HG02973 (cell line): ENCODE measurements around the gene CBX6.
"Not testable (repeated sequence)": the region's sequence is repeated elsewhere in the genome, so short reads cannot be mapped to it uniquely, and the experiment has no call there.

Source experiments
- ATAC-seq: cut with Tn5 transposase; IDR thresholded peaks from one replicate; pipeline ENCODE4 v1.9.1; 2021; ENCODE audit warnings: moderate library complexity; ENCODE audit not compliant: unreplicated experiment

Gene CBX6

DNA sequence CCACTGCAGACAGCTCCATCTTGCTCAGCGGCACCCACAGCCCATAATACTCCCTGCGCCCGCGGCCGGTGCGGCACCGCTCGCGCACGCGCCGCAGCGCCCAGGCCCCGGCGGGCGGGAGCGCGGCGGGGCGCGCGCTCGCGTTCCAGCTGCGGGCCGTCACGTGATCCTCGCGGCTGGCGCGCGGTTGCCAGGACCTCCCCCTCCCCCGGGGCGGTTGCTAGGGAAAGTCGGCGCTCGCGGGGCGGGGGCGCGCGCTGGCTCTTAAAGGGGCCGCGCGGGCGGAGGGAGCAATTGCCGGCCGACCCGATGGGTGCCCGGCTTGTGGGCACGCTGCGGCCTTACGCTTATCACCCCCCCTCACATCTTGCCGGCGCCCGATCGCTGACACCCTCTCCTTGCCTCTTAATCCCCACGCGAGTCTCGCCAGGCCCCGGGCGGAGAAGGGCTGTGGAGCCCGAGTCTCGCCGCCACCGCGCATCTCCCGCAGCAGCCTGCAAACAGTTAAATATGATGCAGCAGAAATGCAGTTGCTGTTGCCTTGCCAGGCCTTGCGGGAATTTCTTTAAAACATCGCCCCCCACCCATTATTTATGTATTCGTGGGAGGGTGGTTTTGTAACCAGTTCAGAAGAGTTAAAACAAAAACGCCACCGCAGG lies at the start of gene CBX6:
CBX6 (minus strand) TSS at position 45 of the 659 bp plus-strand sequence; CDS start at position 19, 26 bp downstream.
- ATAC-seq: peak; percentile 44

DNA sequence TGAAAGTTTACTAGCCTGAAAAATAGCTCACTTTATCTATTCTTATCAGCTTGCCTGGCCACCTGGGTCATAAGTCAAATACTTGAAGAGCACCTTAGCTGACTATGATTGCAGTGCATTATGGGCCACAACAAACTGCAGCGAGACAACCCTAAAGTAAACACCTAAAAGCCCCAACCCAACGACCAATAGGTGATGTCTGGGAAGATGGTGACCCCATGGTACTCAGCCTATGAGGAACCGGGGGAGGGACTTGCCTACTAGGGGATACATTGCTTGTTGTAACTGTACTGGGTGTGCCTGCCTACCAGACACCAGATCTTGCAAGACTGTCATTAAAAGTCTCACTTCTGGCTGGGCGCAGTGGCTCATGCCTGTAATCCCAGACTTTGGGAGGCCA lies 49.8 kb upstream of the CBX6 start:
- no peak for ATAC-seq

DNA sequence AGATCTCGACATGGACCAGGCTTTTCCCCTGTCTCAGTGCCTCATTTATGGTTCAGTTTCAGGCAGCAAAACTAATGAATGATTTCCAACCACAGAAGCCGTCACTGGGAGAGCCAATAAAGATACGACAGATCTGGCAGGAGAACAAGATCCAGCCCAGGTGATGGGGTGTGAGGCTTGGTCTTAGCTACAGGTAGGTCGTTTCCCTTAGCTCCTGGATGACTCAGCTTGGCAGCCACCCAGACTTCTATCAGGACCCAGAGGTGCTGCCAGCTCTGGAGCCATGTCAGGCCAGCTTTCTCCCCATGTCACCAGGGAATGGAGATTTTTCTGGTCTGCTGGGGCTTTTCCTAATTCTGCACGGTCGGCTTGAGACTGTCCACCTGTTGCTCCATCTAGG lies 49.1 kb upstream of the CBX6 start:
- ATAC-seq: no peak

DNA sequence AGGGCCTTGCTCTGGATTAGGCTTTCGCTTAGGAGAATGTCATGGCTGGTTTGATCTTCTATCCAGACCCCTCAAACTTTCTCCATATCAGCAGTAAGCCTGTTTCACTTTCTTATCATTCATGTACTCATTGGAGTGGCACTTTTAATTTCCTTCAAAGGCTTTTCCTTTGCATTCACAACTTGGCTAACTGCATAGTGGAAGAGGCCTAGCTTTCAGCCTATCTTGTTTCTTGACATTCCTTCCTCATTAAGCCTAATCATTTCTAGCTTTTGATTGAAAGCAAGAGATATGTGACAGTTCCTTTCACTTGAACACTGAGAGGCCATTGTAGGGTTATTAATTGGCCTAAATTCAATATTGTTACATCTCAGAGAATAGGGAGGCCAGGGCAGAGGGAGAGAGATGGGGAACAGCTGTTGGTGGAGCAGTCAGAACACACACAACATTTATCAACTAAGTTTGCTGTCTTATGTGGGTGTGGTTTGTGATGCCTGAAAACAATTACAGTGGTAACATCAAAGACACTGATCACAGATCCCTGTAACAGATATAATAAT lies 47.7 kb upstream of the CBX6 start:
- no peak for ATAC-seq

DNA sequence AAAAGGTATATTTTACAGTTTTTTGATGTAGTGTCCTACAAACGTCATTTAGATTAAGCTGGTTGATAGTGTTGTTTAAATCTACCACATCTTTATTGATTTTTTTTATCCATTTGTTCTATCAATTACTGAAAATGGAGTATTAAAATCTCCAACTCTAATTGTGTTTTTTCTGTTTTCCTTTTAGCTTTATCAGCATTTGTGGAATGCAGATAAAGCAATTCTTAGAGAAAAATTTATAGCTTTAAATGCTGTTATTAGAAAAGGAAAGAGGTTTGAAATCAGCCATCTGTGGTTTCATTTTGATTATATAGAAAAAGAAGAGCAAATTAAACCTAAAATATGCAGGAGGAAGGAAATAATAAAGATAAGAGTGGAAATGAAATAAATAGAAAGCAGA lies 39.4 kb upstream of the CBX6 start:
- ATAC-seq: no peak

DNA sequence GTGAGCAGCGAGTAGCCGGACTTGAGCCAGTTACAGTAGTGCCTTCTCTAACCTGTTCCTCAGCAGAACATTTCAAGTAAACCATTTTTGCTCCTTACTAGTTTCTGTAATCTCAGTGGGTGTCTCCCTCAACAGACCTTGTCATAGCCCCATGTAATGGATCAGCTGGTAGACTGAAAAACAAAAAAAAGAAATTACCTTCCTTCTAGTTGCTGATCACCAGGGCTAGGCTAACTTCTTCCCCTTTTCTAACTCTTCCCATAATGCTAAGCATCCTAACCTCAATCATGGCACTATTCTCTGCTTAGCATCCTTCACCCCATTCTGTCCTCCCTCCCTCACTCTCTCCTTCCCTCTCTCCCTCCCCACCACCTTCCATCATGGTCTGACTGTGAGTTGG lies 35.8 kb upstream of the CBX6 start:
- ATAC-seq: no peak

DNA sequence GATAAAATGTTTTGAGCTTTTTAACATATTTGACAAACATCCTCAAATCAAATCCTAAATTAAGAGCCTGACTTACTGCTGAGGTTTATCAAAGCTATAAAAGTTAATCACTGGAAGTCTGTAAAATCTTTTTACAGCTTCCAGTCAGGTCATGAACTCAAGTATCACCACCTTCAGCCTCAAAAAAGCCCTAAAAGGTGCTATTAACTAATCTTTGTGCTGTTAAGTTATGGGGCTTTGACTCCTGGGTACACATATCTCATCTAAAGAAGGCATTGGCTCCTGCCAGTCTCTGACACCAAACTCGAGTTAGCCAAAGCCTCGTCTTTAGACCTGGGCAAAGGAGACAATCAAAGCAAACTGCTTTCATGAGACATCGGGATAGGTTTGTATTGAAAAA lies 34.0 kb upstream of the CBX6 start:
- ATAC-seq: no peak

DNA sequence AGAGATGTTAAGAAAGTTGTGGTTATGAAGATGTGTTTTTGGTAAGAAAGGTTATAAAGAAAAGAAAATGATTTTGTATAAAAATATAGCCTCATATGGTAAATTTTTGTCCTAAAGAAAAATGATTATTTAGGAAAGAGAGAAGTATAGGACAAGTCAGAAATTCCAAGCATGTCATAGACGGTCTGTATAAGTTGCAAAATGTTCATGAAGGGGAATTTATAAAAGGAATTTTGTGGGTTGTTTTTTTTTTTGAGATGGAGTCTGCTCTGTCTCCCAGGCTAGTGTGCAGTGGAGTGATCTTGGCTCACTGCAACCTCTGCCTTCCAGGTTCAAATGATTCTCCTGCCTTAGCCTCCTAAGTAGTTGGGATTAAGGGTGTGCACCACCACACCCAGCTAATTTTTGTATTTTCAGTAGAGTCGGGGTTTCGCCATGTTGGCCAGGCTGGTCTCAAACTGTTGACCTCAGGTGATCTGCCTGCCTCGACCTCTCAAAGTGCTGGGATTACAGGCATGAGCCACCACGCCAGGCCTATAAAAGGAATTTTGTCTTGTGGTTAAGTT lies 32.1 kb upstream of the CBX6 start:
- ATAC-seq: not testable (repeated sequence)

DNA sequence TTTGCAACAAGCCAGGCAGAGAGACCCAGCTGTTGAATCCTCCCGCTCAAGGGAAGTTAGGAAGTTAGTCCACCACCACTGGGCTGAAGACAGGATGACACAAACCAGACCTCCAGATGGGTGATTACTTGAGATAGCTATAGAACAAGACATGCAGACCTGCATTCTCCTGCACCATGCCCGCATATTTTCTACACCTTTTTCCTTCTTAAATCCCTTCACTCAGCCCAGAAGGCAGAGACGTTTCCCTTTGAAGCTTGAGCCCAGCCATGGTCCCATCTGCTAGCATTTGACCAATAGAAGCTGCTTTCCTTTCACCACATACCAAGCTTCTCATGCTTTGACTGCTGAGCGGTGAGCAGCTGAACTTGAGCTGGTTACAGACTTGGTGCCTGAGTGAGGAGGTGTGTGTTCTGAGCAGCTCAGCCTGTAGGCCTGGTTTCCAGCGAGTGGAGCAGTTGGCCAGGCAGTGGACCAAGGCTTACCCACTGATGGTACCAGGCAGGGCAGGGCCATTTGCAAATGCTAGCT lies 29.2 kb upstream of the CBX6 start:
- no peak for ATAC-seq

DNA sequence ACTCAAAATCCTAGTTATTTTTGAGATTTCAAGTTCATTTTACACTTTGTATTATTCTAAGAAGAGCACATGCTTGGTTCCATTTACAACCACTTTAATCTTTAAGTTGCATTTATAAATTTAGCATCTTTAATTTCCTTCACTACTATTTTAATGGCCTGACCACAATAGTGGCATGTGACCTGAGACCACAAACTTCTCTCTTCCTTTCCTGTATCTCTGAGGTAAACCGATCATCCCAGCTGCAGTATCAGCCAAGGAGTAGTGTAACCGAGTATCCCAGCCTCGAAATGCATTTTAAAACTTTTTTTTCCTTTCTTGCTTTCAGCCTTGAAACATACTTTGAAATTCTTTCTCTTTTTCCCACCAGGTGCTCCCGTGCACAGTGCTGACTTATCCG lies 28.7 kb upstream of the CBX6 start:
- ATAC-seq: no peak

DNA sequence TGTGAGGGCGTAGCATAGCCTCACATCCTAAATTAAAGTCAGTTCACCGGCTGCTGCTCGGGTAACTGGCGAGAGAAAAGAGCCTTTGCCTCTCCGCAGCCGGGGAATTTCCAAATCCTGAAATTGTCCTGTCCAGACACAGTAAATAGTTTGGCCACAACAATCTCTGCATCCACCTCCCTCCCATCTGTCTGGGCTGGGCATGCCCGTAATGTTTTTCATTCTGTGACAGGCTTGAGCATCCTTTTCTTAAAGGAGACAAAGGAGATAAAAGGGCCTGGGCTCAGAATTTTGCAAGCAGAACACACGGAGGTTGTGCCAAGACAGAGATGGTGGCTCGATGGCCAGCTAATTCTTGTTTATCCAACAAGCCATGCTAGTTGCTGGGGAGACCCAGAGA lies 19.2 kb upstream of the CBX6 start:
- no peak for ATAC-seq

DNA sequence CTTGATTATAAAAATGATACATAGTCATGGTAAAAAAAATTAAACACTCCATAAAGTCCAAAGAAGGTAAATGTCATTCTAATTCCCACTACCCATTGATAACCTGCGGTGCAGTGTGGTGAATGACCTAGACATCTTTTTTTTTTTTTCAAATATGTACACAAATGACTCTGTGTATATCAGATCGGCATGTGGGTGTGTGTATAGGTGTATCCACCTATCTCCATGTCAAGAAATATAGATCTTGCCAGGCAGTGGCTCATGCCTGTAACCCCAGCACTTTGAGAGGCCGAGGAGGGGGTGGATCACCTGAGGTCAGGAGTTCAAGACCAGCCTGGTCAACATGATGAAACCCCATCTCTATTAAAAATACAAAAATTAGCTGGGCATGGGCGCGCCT lies 18.4 kb upstream of the CBX6 start:
- no peak for ATAC-seq

DNA sequence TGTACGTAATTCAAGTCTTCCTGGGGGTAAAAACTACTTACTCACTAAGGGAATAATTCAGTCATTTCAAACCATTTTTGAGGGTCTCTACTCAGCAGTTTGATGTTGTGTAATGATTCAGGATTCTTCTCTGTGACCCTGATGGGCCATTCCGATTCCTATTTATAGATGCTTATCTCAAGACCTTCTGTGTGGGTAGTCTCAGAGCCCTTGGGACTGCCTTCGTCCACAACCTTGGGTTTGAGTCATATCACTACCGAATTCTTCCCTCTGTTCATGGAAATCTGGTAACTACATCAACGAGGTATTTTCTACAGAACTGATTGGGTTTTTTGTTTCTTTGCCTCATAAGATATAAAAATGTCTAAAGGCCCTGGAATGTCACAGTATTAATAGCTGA lies 14.3 kb upstream of the CBX6 start:
- ATAC-seq: no peak

DNA sequence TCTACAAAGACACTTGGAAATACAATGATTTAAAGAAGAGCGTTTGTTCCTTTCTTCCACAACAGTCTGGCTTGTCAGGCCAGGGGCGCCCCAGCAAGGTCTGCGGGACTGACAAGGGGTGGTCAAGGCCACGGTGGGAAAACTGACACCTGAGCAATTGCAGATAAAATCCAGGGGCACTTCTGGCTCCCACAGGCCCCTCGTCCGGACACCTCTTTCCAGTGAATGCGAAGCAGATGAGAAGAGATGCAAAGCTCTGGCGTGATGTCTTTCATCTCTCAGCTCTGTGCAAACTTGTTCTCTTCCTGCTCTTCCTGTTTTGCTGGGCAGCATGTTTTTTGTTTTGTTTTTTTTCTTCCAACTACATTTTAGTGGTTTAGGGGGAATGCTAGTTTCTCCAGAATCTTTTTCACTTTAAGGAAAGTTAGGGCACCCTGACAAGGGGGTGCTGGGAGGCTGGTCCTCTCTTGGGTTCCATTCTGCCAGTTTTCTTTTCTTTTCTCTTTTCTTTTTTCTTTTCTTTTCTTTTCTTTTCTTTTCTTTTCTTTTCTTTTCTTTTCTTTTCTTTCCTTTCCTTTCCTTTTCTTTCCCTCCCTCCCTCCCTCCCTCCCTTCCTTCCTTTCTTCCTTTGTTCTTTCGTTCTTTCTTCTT lies 11.1 kb upstream of the CBX6 start:
- no peak for ATAC-seq

DNA sequence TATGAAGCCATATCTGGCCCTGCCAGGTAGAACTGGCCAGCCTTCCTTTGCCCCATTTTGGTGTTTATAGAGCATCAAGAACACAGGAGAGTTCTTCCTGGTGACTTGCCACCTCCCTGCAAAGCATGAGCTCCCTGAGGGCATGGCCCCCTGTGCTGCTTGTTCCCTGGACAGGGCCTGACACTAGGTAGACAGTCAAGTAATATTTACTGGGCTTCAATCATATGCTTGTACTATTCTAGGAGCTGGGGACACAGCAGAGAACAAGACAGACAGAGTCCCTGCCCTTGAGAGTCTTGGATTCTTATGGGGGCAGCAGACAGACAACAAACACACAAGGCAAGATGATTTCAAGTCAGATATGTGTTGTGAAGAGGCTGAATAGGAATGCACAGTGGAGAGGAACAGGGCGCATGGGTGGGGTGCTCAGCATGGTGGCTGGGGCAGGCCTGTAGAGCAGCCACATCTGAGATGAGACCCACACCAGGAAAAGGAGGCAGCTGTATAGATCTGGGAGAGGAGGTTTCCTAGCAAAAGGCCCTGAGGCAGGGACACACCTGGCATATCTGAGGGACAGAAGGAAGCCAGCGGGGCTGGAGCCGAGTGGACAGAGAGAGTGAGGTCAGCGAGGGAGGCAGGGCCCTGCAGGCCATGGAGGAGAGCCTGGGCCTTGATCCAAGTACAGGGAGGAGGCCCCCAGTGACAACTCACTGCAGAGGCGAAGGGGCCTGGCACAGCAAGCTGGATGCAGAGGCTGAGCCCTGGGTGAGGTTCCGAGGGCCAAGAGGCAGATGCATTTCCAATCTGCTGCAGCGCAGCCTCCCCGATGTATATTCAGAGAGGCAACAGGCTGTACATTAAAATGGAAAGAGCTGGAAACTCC lies 10.2 kb upstream of the CBX6 start:
- ATAC-seq: no peak

DNA sequence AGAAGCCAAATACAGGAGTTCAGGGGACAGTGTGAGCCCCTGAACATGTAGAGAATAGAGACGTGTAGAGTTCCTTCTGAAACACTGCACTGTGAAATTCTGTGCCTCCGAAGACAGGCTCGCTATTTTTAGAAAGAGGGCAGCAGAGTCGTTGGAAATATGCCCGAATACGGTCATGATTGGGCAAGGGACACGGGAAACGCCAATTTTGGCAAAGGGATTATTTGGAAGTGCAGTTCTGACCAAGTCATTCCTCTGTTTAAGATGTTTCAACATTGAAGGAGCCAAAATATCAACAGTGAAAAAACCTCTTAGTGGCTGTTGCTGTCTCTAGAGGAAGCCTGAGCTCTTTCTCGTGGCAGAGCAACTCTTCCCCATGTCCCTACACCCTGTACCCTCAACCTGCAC lies 9.5 kb upstream of the CBX6 start:
- ATAC-seq: no peak

DNA sequence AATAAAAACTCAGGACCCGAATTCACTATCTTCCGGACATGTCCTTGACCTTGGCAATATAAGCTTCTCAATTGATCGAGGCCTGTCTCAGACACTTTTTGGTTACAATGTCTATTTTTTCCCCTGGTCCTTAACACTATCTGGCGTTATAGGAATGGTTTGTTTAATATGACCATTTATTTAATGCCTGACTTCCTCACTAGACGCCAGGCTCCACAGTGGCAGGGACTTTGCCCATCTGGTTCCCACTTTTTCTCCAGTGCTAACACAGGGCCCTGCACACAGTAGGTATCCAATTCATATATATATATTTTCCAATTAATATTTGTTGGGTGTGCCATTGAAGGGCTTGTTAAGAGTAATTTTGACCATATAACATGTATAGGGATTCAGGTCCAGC lies 7.9 kb upstream of the CBX6 start:
- ATAC-seq: no peak

DNA sequence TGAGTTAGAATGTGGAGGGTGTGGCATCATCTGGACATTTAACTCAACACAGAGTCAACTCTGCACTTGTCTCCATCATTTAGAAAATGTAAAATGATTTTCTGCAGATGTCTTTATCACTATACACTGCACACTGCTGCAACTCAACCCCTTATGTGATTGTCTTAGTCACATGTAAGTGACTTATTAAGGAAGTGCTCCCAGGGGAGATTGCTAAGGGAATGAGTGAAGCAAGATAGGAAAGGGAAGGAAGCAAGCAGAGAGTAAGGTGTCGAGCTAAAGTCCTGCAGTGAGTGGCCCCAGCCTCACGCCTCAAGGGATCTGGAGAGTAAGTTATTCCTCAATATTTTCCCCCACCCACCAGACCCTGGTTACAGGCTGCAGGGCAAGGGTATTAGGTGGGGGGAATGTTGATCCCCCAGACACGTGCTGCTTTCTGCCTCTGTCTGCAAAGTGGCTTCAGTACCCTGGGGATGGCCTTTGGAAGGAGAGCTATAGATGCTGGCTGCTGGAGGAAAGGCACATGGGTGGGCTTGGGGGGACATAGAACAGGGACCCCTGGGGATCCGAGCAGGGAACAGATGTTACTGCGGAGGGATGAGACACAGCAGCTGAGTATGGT lies 7.2 kb upstream of the CBX6 start:
- ATAC-seq: no peak

DNA sequence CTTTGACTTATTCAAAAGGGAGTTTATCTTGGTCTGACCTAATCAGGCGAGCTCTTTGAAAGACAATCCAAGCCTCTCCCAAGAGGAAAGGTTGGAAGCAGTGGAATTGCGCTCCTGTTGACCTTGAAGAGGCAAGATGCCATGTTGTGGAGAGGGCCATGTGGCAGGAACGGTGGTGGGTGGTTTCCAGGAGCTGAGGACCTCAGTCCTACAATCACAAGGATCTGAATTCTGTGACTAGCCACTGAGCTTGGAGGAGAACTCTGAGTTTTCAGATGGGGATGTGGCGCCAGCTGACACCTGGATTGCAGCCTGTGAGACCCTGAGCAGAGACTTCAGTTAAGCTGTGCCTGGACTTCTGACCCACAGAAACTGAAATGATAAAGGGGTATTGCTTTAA lies 6.0 kb upstream of the CBX6 start:
- ATAC-seq: no peak

DNA sequence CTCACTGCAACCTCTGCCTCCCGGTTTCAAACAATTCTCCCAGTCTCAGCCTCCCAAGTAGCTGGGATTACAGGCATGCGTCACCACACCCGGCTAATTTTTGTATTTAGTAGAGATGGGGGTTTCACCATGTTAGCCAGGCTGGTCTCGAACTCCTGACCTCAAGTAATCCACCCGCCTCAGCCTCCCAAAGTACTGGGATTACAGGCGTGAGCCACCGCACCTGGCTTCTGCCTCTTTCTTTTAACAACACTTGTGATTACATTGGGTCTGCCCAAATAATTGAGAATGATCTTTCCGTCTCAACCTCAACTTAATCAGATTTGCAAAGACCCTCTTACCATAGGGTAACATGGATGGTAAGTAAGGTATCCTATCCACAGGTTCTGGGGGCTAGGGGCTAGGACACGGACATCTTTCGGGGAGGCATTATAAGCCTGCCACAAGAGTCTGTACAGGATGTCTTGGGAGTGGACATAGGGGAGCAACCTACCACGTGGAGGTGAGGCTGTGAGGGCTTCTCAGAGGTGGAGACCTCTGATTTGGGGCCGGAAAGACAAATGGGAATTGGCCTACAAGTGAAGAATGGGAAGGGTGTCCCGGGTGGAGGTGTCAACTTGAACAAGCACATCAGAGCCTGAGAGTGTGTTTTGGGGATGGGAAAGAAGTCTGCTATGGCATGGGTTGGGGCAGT lies 2.7 kb upstream of the CBX6 start:
- ATAC-seq: no peak
